Coronary artery (tissue), 2 donors: ENCODE results near the gene ZMIZ2.

Experiments
- DNase-seq: peaks from one replicate; pipeline ENCODE4 v3.0.0-alpha.2; 2017; ENCODE audit warnings: low spot score
- H3K27ac ChIP-seq, 2 donors: fragments of 200-600 bp; sonication (generic); one replicate each; pipeline ENCODE4 v1.5.1; 2016 to 2019
- H3K4me3 ChIP-seq: fragments of 200-600 bp; sonication (generic); 2 replicates; pipeline ENCODE4 v1.5.1; 2016; ENCODE audit warnings: mild to moderate bottlenecking, moderate library complexity
- CTCF ChIP-seq: fragments of 200-600 bp; sonication (generic); IDR thresholded peaks from one replicate; pipeline ENCODE4 v1.5.1; 2019; ENCODE audit warnings: antibody characterized with exemption

ZMIZ2 gene

GRCh38 chr7:44750921-44751571 lies 2.4 kb downstream of the ZMIZ2 start:
- Histone ChIP-seq H3K4me3 (no peak overlapping the region), H3K27ac (no peak overlapping the region)
- no peak for TF ChIP-seq CTCF
- DNase-seq = no peak

- no peak overlapping the region for H3K27ac ChIP-seq
- DNase-seq = no peak
- no peak overlapping the region for H3K4me3 ChIP-seq
- no peak for TF ChIP-seq CTCF
These were observed 4.2 kb downstream of the ZMIZ2 start for GRCh38 chr7:44752822-44753221.

- H3K4me3 ChIP-seq = no peak overlapping the region
- H3K27ac ChIP-seq = peak overlapping the region; percentile 41 to 48
- DNase-seq = no peak
- no peak for TF ChIP-seq CTCF
These were observed 6.4 kb downstream of the ZMIZ2 start for GRCh38 chr7:44754802-44755697.

GRCh38 chr7:44755698-44756627 lies 7.3 kb downstream of the ZMIZ2 start:
- no peak overlapping the region for H3K4me3 ChIP-seq
- peak overlapping the region; percentile 41 to 48 for H3K27ac ChIP-seq
- peak; percentile 71 for DNase-seq
- no peak for TF ChIP-seq CTCF

GRCh38 chr7:44756904-44757303 lies 8.3 kb downstream of the ZMIZ2 start:
- TF ChIP-seq CTCF = no peak
- Histone ChIP-seq H3K27ac (no peak overlapping the region), H3K4me3 (no peak overlapping the region)
- no peak for DNase-seq

GRCh38 chr7:44757311-44757710 lies 8.7 kb downstream of the ZMIZ2 start:
- Histone ChIP-seq H3K27ac (no peak overlapping the region), H3K4me3 (no peak overlapping the region)
- TF ChIP-seq CTCF = no peak
- no peak for DNase-seq
